ENCODE data around the gene C1orf56.

C1orf56 gene

GRCh38 chr1:151047591-151047924 lies at the start of gene C1orf56:
Gene C1orf56 (plus strand): TSS chr1:151047751. CDS start chr1:151047848, 97 bp downstream.
- DNase-seq (ENCODE audit: low read depth), result peak; percentile 65

- DNase-seq (ENCODE audit: low read depth), result no peak
Observed at GRCh38 chr1:150997949-150998348, 49.6 kb upstream of the C1orf56 start.

GRCh38 chr1:150999051-150999674 lies 48.4 kb upstream of the C1orf56 start:
- peak; percentile 70 for DNase-seq (ENCODE audit: low read depth)

GRCh38 chr1:150999926-151000325 lies 47.6 kb upstream of the C1orf56 start:
- no peak for DNase-seq (ENCODE audit: low read depth)

GRCh38 chr1:151000408-151000807 lies 47.1 kb upstream of the C1orf56 start:
- no peak for DNase-seq (ENCODE audit: low read depth)

GRCh38 chr1:151001602-151002001 lies 45.9 kb upstream of the C1orf56 start:
- DNase-seq (ENCODE audit: low read depth), result no peak

GRCh38 chr1:151002051-151002450 lies 45.5 kb upstream of the C1orf56 start:
- DNase-seq (ENCODE audit: low read depth), result no peak

- no peak for DNase-seq (ENCODE audit: low read depth)
Observed at GRCh38 chr1:151002611-151003010, 44.9 kb upstream of the C1orf56 start.

- DNase-seq (ENCODE audit: low read depth), result no peak
Observed at GRCh38 chr1:151003180-151003579, 44.4 kb upstream of the C1orf56 start.

GRCh38 chr1:151005729-151006319 lies 41.7 kb upstream of the C1orf56 start:
- DNase-seq (ENCODE audit: low read depth), result no peak

- peak; percentile 88 for DNase-seq (ENCODE audit: low read depth)
Observed at GRCh38 chr1:151006327-151007052, 41.1 kb upstream of the C1orf56 start, which contains the start of gene MINDY1. Gene MINDY1 (minus strand): TSS chr1:151006902. CDS start chr1:151002617, 4,285 bp downstream.

- DNase-seq (ENCODE audit: low read depth), result no peak
Observed at GRCh38 chr1:151007853-151008243, 39.7 kb upstream of the C1orf56 start.

- peak; percentile 92 for DNase-seq (ENCODE audit: low read depth)
Observed at GRCh38 chr1:151008244-151009205, 39.0 kb upstream of the C1orf56 start, which contains the start of gene PRUNE1. Gene PRUNE1 (plus strand): TSS chr1:151008449. CDS start chr1:151008633, 184 bp downstream.

GRCh38 chr1:151009206-151009587 lies 38.4 kb upstream of the C1orf56 start:
- peak; percentile 60 for DNase-seq (ENCODE audit: low read depth)

- no peak for DNase-seq (ENCODE audit: low read depth)
Observed at GRCh38 chr1:151009674-151010345, 37.7 kb upstream of the C1orf56 start.

GRCh38 chr1:151010346-151010726 lies 37.2 kb upstream of the C1orf56 start:
- no peak for DNase-seq (ENCODE audit: low read depth)

GRCh38 chr1:151011154-151011850 lies 36.2 kb upstream of the C1orf56 start:
- DNase-seq (ENCODE audit: low read depth), result no peak

GRCh38 chr1:151012684-151013471 lies 34.7 kb upstream of the C1orf56 start:
- no peak for DNase-seq (ENCODE audit: low read depth)

- no peak for DNase-seq (ENCODE audit: low read depth)
Observed at GRCh38 chr1:151013518-151013917, 34.0 kb upstream of the C1orf56 start.

GRCh38 chr1:151024540-151025146 lies 22.9 kb upstream of the C1orf56 start:
- DNase-seq (ENCODE audit: low read depth), result peak; percentile 58
